Purkinje cell (primary cell): ENCODE results near the gene COX4I1. TPM values are rescaled to one million over a fixed set of nuclear protein-coding genes. Genes with fewer than 3 reads are reported as not detected.

Experiments
- polyA plus RNA-seq: library from polyadenylated mRNA; unstranded; fragments of >200 nt; fragmentation: Nextera tagmentation; gene quantifications from 2 replicates; pipeline ENCODE4 v1.2.1, GENCODE V29; 2014

COX4I1 gene
- polyA plus RNA-seq = 2,847 and 3,153 TPM in 2 replicates

GRCh38 chr16:85799497-85800320 lies at the start of gene COX4I1, which contains the start of gene EMC8:
TSS of gene COX4I1 (plus strand) at chr16:85799695. CDS start at chr16:85801206, 1,511 bp downstream.
TSS of gene EMC8 (minus strand) at chr16:85799544. CDS start at chr16:85799295, 249 bp downstream.

GRCh38 chr16:85750827-85751697 lies 48.4 kb upstream of the COX4I1 start, which contains the start of gene C16orf74:
TSS of gene C16orf74 (minus strand) at chr16:85751096. CDS start at chr16:85735217, 15,879 bp downstream.

Other genes with a start within 250 kb of the COX4I1 start
- 2.4 and 5.3 TPM in 2 replicates for gene GSE1, start 186.4 kb upstream of the COX4I1 start, polyA plus RNA-seq
- gene GINS2, start 110.7 kb upstream of the COX4I1 start, polyA plus RNA-seq = 0.67 TPM in 1 of 2 replicates, not detected in the other
- gene C16orf74, start 48.6 kb upstream of the COX4I1 start, polyA plus RNA-seq = 0.34 TPM in 1 of 2 replicates, not detected in the other
- 21.1 and 22.4 TPM in 2 replicates for gene EMC8, start 151 bp upstream of the COX4I1 start, polyA plus RNA-seq
- gene IRF8, start 99.5 kb downstream of the COX4I1 start, polyA plus RNA-seq = 0.32 and 0.82 TPM in 2 replicates